Smooth muscle cell of the pulmonary artery (primary cell): ENCODE measurements around the gene GPRIN2. TPM values are rescaled to one million over a fixed set of nuclear protein-coding genes. Genes with fewer than 3 reads are reported as not detected.

Experiments
- total RNA-seq: library from RNA; depleted of rRNA; stranded (reverse); fragments of >200 nt; gene quantifications from 2 replicates; pipeline ENCODE4 v1.2.3, GENCODE V29; 2014

GPRIN2 gene
- total RNA-seq, result 0.07 TPM in 1 of 2 replicates, not detected in the other

DNA sequence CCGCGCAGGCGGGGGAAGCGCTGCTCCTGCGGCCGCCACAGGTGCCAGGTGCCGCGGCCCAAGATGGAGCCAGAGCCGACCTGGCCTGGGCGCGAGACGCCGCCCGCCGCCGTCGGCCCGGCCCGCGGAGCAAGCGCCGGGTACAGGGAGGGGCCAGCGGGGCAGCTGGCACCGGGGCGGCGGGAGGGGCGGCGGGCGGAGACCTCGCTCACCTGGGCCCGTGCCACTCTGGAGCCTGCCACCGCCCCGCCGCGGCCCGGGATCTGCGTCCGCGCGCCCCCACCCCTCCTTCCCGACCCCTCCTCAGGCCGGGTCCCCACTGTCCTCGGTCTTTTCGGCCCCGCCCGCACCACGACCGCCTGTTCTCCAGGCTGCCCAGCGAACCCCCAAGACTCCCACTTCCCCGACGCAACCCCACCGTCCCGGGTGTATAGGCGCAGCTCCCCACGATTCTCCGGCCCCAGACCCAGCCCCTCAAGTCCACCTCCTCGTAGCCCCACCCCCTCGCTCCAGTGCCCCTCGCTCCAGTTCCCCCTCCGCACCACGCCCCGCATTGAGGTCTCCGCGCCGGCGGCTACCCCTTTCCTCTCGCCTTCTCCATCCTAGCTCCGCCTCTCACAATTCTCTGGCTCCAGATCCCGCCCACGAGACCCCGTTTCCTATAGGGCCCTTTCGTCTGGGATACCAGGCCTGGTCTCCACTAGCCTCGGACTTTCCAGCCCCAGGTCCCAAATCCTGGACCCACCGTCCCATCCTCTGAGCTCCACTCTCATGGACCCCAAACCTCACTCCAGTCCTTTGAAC lies at the start of gene GPRIN2:
GPRIN2 (minus strand) TSS at position 144 of the 804 bp plus-strand sequence. CDS start 5,922 bp downstream, outside the sequence.

DNA sequence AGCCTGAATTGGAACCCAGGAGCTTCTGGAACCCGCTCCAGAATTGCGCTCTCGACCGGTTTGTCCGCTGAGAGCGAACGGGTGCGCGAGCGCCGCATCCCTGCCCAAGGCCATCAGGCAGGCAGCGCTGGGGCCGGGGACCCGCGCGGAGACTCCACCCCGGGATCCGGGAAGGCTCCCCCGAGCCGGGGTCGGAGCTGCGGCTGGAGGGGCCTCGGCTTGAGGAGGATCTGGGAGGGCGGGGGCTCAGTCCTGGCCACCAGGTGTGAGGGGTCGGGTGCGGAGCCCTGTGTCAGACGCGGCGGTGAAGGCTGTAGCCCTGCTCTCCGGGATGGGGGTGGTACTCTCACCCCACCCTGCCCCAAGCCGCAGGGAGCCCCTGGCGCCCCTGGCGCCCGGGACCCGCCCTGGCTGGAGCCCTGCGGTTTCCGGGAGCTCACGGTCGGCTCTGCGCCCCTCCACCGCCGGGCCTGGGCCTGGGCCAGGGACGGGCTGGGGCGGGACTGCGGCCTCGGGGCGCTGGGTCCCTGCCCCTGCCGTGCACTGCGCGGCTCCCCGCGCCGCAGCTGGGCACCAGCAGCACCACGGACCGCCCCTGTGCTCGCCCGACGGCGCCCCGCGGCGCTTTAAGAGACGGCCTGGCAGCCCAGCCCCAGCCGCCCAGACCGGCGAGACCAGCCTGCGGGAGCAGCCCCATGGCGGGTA lies 22.2 kb upstream of the GPRIN2 start, which contains the start of gene SYT15:
SYT15 (plus strand) TSS at position 655 of the 705 bp plus-strand sequence; CDS start at position 696, 41 bp downstream.

Other genes starting within 250 kb of the GPRIN2 start
- gene ANXA8L1, start 180.9 kb downstream of the GPRIN2 start, total RNA-seq, result not detected in 2 replicates
- 0.07 and 0.10 TPM in 2 replicates for gene NPY4R, start 90.7 kb downstream of the GPRIN2 start, total RNA-seq
- 0.17 and 0.20 TPM in 2 replicates for gene SYT15, start 22.5 kb upstream of the GPRIN2 start, total RNA-seq